ENCODE results near the gene CHPT1.

CHPT1 gene

DNA sequence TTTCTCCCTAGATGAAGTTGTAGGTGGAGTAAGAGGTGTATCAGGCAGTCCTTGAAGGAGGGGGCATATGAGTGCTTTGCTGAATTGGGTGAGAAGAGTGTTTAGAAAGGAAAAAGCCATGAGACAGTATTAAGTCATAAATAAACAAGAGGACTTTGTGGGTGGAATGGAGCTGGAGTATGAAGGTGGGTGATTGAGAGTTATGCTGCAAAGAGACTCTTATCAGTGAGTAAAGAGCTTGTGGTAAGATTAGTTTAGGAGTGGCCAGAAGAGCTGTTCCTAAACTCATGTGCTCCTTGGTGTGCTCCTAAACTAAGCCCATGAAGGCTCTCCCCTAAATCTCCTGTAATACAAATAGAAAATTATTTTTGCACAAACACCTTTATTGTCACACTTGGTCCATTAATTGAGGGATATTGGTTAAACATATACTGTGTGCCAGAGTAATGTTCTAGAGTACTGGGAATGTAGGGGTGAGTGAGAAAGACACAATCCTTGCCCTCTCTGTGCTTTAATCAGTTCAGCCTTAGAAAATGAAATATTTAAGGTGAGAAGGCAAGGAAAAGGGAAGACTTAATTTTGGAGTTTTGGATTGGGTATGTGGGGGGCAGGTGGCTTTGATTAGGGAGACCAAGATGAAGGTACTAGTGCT lies 9.8 kb downstream of the CHPT1 start:
- H3K9ac ChIP-seq, result no peak overlapping the region
- H3K4me2 ChIP-seq, result no peak overlapping the region
- no peaks in the 10 kb centered on the region for H3K9me3 ChIP-seq (replicated peaks in 1 of 11)
- no peak overlapping the region for H3K4me3 ChIP-seq
- H4K20me1 ChIP-seq, result peaks cover 0 to 26% (median 0%) of the 10 kb centered on the region in 11 experiments; a peak in 5 of 22 replicates
- H3K4me1 ChIP-seq, result peaks cover 10 to 24% (median 16%) of the 10 kb centered on the region in 10 experiments; a peak in 19 of 20 replicates
- peaks cover 0 to 4% (median 0%) of the 10 kb centered on the region in 11 experiments; a peak in 1 of 22 replicates for H3K36me3 ChIP-seq
- TF ChIP-seq Cebpa-rat (IDR thresholded peaks at IDR 0.05), result no peak
- H3K27me3 ChIP-seq, result no peaks in the 10 kb centered on the region
- no peak overlapping the region for H3K27ac ChIP-seq

GRCh38 chr12:101710288-101710687 lies 12.8 kb downstream of the CHPT1 start:
- H3K4me3 ChIP-seq, result no peak overlapping the region
- H3K9me3 ChIP-seq (replicated peaks in 1 of 11), result no peaks in the 10 kb centered on the region
- H4K20me1 ChIP-seq, result peaks cover 0 to 22% (median 0%) of the 10 kb centered on the region in 11 experiments; a peak in 6 of 22 replicates
- H3K36me3 ChIP-seq, result no peaks in the 10 kb centered on the region
- H3K27ac ChIP-seq, result no peak overlapping the region
- peak overlapping the region in 3 of 11 experiments; percentile 26 to 43 (median 37); a peak in 3 of 22 replicates for H3K4me2 ChIP-seq
- H3K9ac ChIP-seq, result no peak overlapping the region
- H3K4me1 ChIP-seq, result peaks cover 0 to 34% (median 17%) of the 10 kb centered on the region in 10 experiments; a peak in 11 of 20 replicates
- no peaks in the 10 kb centered on the region for H3K27me3 ChIP-seq
- no peak for TF ChIP-seq Cebpa-rat (IDR thresholded peaks at IDR 0.05)

GRCh38 chr12:101713059-101713682 lies 15.7 kb downstream of the CHPT1 start:
- peaks cover 0 to 41% (median 19%) of the 10 kb centered on the region in 10 experiments; a peak in 11 of 20 replicates for H3K4me1 ChIP-seq
- H3K4me2 ChIP-seq, result peak overlapping the region in 1 of 11 experiments; percentile 57; a peak in 2 of 22 replicates
- peaks cover 0 to 28% (median 0%) of the 10 kb centered on the region in 11 experiments; a peak in 5 of 22 replicates for H4K20me1 ChIP-seq
- no peaks in the 10 kb centered on the region for H3K9me3 ChIP-seq (replicated peaks in 1 of 11)
- no peak overlapping the region for H3K27ac ChIP-seq
- H3K9ac ChIP-seq, result 0 out of 22 replicates have a peak overlapping the region, but pooled peaks of 1 of the 11 experiments have one; percentile 34
- H3K36me3 ChIP-seq, result peaks cover 0 to 12% (median 3%) of the 10 kb centered on the region in 11 experiments; a peak in 8 of 22 replicates
- no peaks in the 10 kb centered on the region for H3K27me3 ChIP-seq
- H3K4me3 ChIP-seq, result no peak overlapping the region
- no peak for TF ChIP-seq Cebpa-rat (IDR thresholded peaks at IDR 0.05)

- H4K20me1 ChIP-seq, result peaks cover 0 to 28% (median 0%) of the 10 kb centered on the region in 11 experiments; a peak in 5 of 22 replicates
- H3K27ac ChIP-seq, result no peak overlapping the region
- peaks cover 0 to 20% (median 6%) of the 10 kb centered on the region in 11 experiments; a peak in 8 of 22 replicates for H3K36me3 ChIP-seq
- no peaks in the 10 kb centered on the region for H3K9me3 ChIP-seq (replicated peaks in 1 of 11)
- H3K9ac ChIP-seq, result no peak overlapping the region
- H3K27me3 ChIP-seq, result no peaks in the 10 kb centered on the region
- H3K4me2 ChIP-seq, result no peak overlapping the region
- TF ChIP-seq Cebpa-rat (IDR thresholded peaks at IDR 0.05), result no peak
- H3K4me1 ChIP-seq, result peaks cover 0 to 41% (median 19%) of the 10 kb centered on the region in 10 experiments; a peak in 11 of 20 replicates
- no peak overlapping the region for H3K4me3 ChIP-seq
These were observed 16.5 kb downstream of the CHPT1 start for GRCh38 chr12:101713930-101714329.

DNA sequence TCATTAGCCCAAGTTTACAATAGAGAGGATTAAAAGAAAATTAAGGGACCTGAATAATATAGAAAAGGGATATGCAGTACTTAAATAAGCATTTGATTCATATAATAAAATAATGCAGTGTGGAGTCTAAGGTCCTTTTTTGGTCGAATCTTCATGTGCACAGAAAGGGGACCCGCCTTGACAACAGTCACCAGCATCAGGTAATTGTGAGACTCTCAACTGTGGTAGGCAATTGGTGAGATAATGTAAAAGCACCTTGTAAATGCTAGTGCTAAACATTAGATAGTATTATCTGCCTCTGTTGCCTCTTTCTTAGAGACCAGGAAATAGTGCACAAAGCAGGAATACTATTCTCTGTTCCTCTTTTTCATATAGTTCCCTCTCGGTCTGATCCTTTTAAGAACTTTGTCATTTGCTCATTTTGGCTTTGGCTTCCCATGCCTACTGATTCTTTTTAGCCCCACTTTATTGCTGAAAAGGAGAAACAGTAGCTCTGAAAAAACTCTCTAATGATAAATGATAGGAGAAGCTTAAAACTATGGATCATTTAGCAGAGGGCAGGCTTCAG lies 17.5 kb downstream of the CHPT1 start:
- Histone ChIP-seq H3K9ac (no peak overlapping the region), H3K27ac (no peak overlapping the region), H3K9me3 (replicated peaks in 1 of 11) (no peaks in the 10 kb centered on the region), H4K20me1 (peaks cover 0 to 24% (median 0%) of the 10 kb centered on the region in 11 experiments; a peak in 5 of 22 replicates), H3K27me3 (no peaks in the 10 kb centered on the region), H3K4me1 (peaks cover 0 to 32% (median 11%) of the 10 kb centered on the region in 10 experiments; a peak in 10 of 20 replicates), H3K36me3 (peaks cover 0 to 30% (median 6%) of the 10 kb centered on the region in 11 experiments; a peak in 8 of 22 replicates), H3K4me3 (no peak overlapping the region), H3K4me2 (peak overlapping the region in 6 of 11 experiments; percentile 34 to 53 (median 46); a peak in 10 of 22 replicates)
- no peak for TF ChIP-seq Cebpa-rat (IDR thresholded peaks at IDR 0.05)

DNA sequence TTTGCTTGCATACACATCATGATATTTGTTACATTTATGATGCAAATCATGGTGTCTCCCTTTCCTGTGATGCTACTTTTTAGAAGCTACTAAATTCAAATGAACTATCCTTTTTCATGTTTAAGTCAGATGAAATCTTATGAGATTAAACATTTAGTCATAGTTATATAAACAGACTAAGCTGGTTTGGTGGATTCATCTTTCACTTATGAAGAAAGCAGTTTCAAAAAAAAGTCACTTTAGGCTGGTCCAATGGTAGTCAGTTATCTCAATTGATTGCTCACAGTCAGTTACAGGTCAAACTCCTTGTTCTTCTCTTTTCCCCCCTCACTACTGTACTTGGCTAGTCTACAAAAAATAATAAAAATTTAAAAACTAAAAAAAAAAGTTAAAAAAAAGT lies 22.1 kb downstream of the CHPT1 start:
- H3K36me3 ChIP-seq, result peaks cover 15 to 55% (median 23%) of the 10 kb centered on the region in 11 experiments; a peak in 20 of 22 replicates
- no peak overlapping the region for H3K27ac ChIP-seq
- no peak overlapping the region for H3K4me2 ChIP-seq
- no peaks in the 10 kb centered on the region for H3K27me3 ChIP-seq
- peaks cover 0 to 15% (median 8%) of the 10 kb centered on the region in 10 experiments; a peak in 10 of 20 replicates for H3K4me1 ChIP-seq
- no peak overlapping the region for H3K9ac ChIP-seq
- H4K20me1 ChIP-seq, result peaks cover 0 to 11% (median 0%) of the 10 kb centered on the region in 11 experiments; a peak in 1 of 22 replicates
- H3K9me3 ChIP-seq (replicated peaks in 1 of 11), result no peaks in the 10 kb centered on the region
- no peak for TF ChIP-seq Cebpa-rat (IDR thresholded peaks at IDR 0.05)
- H3K4me3 ChIP-seq, result no peak overlapping the region

GRCh38 chr12:101720118-101720517 lies 22.7 kb downstream of the CHPT1 start:
- Histone ChIP-seq H3K36me3 (peaks cover 17 to 59% (median 26%) of the 10 kb centered on the region in 11 experiments; a peak in 21 of 22 replicates), H3K4me3 (no peak overlapping the region), H3K9me3 (replicated peaks in 1 of 11) (no peaks in the 10 kb centered on the region), H4K20me1 (peaks cover 0 to 8% (median 0%) of the 10 kb centered on the region in 11 experiments; a peak in 1 of 22 replicates), H3K27ac (no peak overlapping the region), H3K27me3 (no peaks in the 10 kb centered on the region), H3K9ac (no peak overlapping the region), H3K4me1 (peaks cover 0 to 9% (median 3%) of the 10 kb centered on the region in 10 experiments; a peak in 10 of 20 replicates), H3K4me2 (no peak overlapping the region)
- TF ChIP-seq Cebpa-rat (IDR thresholded peaks at IDR 0.05), result no peak

- Histone ChIP-seq H3K4me3 (no peak overlapping the region), H4K20me1 (no peaks in the 10 kb centered on the region), H3K36me3 (peaks cover 17 to 72% (median 38%) of the 10 kb centered on the region in 11 experiments), H3K4me2 (no peak overlapping the region), H3K4me1 (no peaks in the 10 kb centered on the region), H3K27me3 (no peaks in the 10 kb centered on the region), H3K9ac (no peak overlapping the region), H3K9me3 (replicated peaks in 1 of 11) (no peaks in the 10 kb centered on the region), H3K27ac (no peak overlapping the region)
- TF ChIP-seq Cebpa-rat (IDR thresholded peaks at IDR 0.05), result no peak
These were observed 25.0 kb downstream of the CHPT1 start for GRCh38 chr12:101722392-101722791.

GRCh38 chr12:101727098-101727497 lies 29.7 kb downstream of the CHPT1 start:
- H3K27me3 ChIP-seq, result no peaks in the 10 kb centered on the region
- H3K4me1 ChIP-seq, result no peaks in the 10 kb centered on the region
- H3K27ac ChIP-seq, result no peak overlapping the region
- H3K4me3 ChIP-seq, result no peak overlapping the region
- H3K9ac ChIP-seq, result no peak overlapping the region
- no peak overlapping the region for H3K4me2 ChIP-seq
- H3K9me3 ChIP-seq (replicated peaks in 1 of 11), result no peaks in the 10 kb centered on the region
- peaks cover 23 to 70% (median 47%) of the 10 kb centered on the region in 11 experiments for H3K36me3 ChIP-seq
- H4K20me1 ChIP-seq, result no peaks in the 10 kb centered on the region
- TF ChIP-seq Cebpa-rat (IDR thresholded peaks at IDR 0.05), result no peak
